HG02852 (cell line): ENCODE measurements around the gene SLC25A44.
"Not testable (repeated sequence)": the region's sequence is repeated elsewhere in the genome, so short reads cannot be mapped to it uniquely, and the experiment has no call there.

Experiments used
- ATAC-seq: cut with Tn5 transposase; IDR thresholded peaks from one replicate; pipeline ENCODE4 v1.9.1; 2021; ENCODE audit warnings: mild to moderate bottlenecking, moderate library complexity; ENCODE audit not compliant: unreplicated experiment

The SLC25A44 gene

GRCh38 chr1:156200044-156200443 is 6.1 kb downstream of the SLC25A44 start:
- no peak for ATAC-seq

- ATAC-seq: no peak
Measured at GRCh38 chr1:156203331-156203730, 9.4 kb downstream of the SLC25A44 start.

- ATAC-seq: no peak
Measured at GRCh38 chr1:156204686-156205085, 10.8 kb downstream of the SLC25A44 start.

DNA sequence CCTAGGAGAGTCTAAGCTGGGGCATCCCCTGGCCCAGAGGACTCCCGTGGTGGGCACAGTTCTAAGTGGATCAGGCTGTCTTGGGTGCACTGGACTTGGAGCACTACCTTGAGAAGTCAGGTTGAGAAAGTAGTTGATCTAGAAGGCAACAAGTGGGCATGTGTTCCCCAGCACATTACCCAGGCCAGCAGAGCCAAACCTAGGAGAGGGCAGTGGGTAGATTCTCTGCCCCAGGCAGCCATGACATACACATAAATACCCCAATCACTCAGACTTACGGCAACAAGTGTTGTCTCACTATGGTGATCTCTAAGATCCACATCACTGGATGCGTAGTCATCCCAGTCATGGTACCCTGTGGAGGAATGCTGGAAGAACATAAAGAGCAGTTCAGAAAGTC is 17.3 kb downstream of the SLC25A44 start:
- no peak for ATAC-seq

- ATAC-seq: no peak
Measured at GRCh38 chr1:156212130-156212529, 18.2 kb downstream of the SLC25A44 start.

- peak; percentile 89 for ATAC-seq
Measured at GRCh38 chr1:156212833-156213643, 19.1 kb downstream of the SLC25A44 start, which contains the start of gene PMF1. PMF1 (plus strand) TSS chr1:156213007; CDS start chr1:156213016, 9 bp downstream.

GRCh38 chr1:156213644-156213966 is 19.7 kb downstream of the SLC25A44 start:
- no peak for ATAC-seq

- no peak for ATAC-seq
Measured at GRCh38 chr1:156214024-156214748, 20.3 kb downstream of the SLC25A44 start.

GRCh38 chr1:156216361-156217086 is 22.6 kb downstream of the SLC25A44 start:
- not testable (repeated sequence) for ATAC-seq

GRCh38 chr1:156217871-156218270 is 24.0 kb downstream of the SLC25A44 start:
- no peak for ATAC-seq

GRCh38 chr1:156220226-156220625 is 26.3 kb downstream of the SLC25A44 start:
- no peak for ATAC-seq

GRCh38 chr1:156221986-156222692 is 28.2 kb downstream of the SLC25A44 start:
- no peak for ATAC-seq

GRCh38 chr1:156225677-156226014 is 31.7 kb downstream of the SLC25A44 start:
- no peak for ATAC-seq

DNA sequence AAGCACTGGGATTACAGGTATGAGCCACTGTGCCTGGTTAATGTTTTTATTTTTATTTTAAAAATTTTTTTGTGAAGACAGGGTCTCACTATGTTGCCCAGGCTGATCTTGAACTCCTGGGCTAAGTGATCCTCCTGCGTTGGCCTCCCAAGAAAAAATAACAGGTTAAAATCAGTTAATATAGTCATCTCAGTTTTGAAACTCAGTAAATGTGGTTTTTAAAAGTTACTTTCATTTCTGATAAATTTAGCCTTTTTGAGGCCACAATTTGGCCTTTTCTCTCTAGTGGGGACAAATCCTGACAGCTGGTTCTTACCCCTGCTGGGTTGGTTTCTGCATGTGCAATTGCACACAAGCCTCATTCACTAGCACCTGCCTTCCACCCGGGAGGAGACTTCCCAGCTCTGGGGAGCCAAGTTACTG is 32.2 kb downstream of the SLC25A44 start:
- peak; percentile 68 for ATAC-seq

GRCh38 chr1:156226782-156227181 is 32.9 kb downstream of the SLC25A44 start:
- no peak for ATAC-seq

DNA sequence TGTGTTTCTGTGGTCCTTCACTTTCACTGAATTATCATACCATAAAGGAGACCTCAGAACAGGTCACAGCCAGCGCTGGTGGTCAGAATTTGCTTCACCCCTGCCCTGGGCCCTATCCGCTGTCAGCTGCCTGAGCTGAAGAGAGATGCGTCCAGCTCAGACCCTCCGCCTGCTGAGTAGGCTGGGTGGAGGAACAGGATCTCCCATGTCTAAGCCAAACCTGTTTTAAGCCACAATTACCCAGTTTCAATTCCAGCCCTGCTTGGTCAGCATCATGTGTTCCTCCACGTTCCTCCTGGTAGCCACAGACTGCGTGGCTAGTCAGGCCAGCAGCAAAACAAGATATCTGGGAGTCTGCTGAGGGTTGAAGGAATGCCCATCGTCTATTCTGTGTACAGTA is 34.6 kb downstream of the SLC25A44 start:
- ATAC-seq: no peak

GRCh38 chr1:156229809-156230472 is 36.0 kb downstream of the SLC25A44 start:
- no peak for ATAC-seq

DNA sequence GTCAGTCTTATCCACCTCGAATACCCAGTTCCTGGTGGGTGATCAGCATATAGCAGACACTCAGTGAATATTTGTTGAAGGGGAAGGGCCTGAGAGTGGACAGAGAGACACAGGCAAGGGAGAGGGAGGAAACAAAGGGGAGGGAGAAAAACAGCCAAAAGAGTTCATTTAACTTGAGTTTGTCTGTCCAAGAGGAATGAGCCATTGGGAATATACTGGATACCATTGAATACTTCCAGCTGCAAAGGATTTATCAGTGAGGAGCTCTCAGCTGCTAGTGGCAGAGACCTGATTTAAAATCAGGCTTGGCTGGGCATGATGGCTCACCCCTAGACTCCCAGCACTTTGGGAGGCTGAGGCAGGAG is 36.6 kb downstream of the SLC25A44 start:
- ATAC-seq: no peak

- ATAC-seq: no peak
Measured at GRCh38 chr1:156232201-156232894, 38.4 kb downstream of the SLC25A44 start.
